Esophagus (tissue), 2 donors: ENCODE results near the gene KCNK3. TPM values are rescaled to one million over a fixed set of nuclear protein-coding genes. Genes with fewer than 3 reads are reported as not detected.

Experiments
- H3K27ac ChIP-seq, 2 donors: one replicate each; pipeline ENCODE4 v1.5.1; 2013; ENCODE audit warnings: low read depth in 2 of 2, mild to moderate bottlenecking in 2 of 2, inconsistent platforms in 1 of 2, low read length in 1 of 2, moderate library complexity in 1 of 2
- H3K27me3 ChIP-seq, 2 donors: one replicate each; pipeline ENCODE4 v1.6.1; 2013; ENCODE audit warnings: low read length in 2 of 2, control low read depth in 1 of 2, mild to moderate bottlenecking in 1 of 2; ENCODE audit not compliant: insufficient read depth in 2 of 2, control insufficient read depth in 1 of 2
- H3K36me3 ChIP-seq, 2 donors: one replicate each; pipeline ENCODE4 v1.6.1; 2013; ENCODE audit warnings: low read length in 1 of 2; ENCODE audit not compliant: control insufficient read depth in 2 of 2, insufficient read depth in 2 of 2
- H3K4me1 ChIP-seq, 2 donors: one replicate each; pipeline ENCODE4 v1.6.1; 2013; ENCODE audit warnings: low read length in 1 of 2; ENCODE audit not compliant: control insufficient read depth in 2 of 2, insufficient read depth in 2 of 2
- H3K4me3 ChIP-seq, 2 donors: one replicate each; pipeline ENCODE4 v1.5.1; 2013; ENCODE audit warnings: low read length in 2 of 2, mild to moderate bottlenecking in 2 of 2, low read depth in 1 of 2, moderate library complexity in 1 of 2
- H3K9me3 ChIP-seq, 2 donors: one replicate each; pipeline ENCODE4 v1.6.1; 2013; ENCODE audit warnings: mild to moderate bottlenecking in 2 of 2, low read depth in 1 of 2, low read length in 1 of 2, moderate library complexity in 1 of 2; ENCODE audit not compliant: control insufficient read depth in 2 of 2, insufficient read depth in 1 of 2
- WGBS, 2 donors: extraction: QIAGEN DNeasy Blood & Tissue Kit; methylation state at CpG; one replicate each; pipeline ENCODE4 v1.1.7; 2013; 5-methylcytosine and 5-hydroxymethylcytosine counted together
- polyA plus RNA-seq, 2 donors: library from polyadenylated mRNA; stranded (reverse); fragments of 200-250 nt; gene quantifications; one replicate each; pipeline ENCODE4 v1.2.3, GENCODE V29; 2013
- donor health status: healthy with polysubstance abuse.
- donor health status: Bipolar disorder and iron deficiency.

KCNK3 gene
- polyA plus RNA-seq, 2 donors, result 0.16 to 0.76 TPM

DNA sequence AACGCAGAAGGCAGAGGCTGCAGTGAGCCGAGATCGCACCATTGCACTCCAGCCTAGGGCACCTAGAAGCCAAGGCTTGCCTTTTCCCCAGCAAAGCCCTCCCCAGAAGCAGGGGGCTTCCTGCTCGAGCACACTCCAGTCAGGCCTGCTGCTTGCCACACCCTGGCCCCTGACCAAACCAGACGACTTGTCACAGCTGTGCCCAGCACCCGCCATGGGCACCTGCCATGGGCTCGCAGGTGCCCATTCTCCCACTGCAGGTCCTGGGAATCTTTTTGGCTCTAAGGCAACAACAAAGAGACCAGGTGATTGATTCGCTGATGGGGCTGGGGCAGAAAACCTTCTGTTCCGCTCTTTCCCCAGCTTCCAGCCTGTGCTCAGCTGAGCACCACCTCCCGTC lies 4.9 kb downstream of the KCNK3 start:
- no peak overlapping the region for H3K27ac ChIP-seq
- peaks cover 0 to 4% of the 10 kb centered on the region in 2 donors for H3K4me1 ChIP-seq
- H3K4me3 ChIP-seq, result no peak overlapping the region
- no peaks in the 10 kb centered on the region for H3K9me3 ChIP-seq
- peaks cover 5 to 12% of the 10 kb centered on the region in 2 donors for H3K27me3 ChIP-seq
- WGBS, 2 donors, result 73 to 83% methylated on average over 10 of the region's 10 CpGs
- no peaks in the 10 kb centered on the region for H3K36me3 ChIP-seq

DNA sequence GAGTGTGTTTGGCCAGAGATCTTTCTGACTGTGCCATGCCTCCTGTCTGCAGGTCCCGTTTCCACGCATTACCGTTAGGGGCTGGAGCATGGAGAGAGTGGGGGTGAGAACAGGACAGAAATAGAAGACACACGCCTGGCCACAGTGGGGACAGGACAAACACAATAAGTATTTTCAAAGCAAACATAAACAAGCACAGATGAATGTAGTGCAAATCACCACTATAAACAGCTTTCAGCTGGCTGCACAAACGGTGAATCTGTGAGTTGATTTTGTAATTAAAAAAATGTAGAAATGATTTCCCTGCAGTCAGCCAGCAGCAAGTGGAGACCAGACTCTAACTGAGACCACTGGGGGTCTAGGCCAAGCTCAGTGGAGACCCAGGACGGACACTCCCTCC lies 6.8 kb downstream of the KCNK3 start:
- Histone ChIP-seq H3K27me3 (peaks cover 4 to 5% of the 10 kb centered on the region in 2 donors), H3K4me3 (no peak overlapping the region)

DNA sequence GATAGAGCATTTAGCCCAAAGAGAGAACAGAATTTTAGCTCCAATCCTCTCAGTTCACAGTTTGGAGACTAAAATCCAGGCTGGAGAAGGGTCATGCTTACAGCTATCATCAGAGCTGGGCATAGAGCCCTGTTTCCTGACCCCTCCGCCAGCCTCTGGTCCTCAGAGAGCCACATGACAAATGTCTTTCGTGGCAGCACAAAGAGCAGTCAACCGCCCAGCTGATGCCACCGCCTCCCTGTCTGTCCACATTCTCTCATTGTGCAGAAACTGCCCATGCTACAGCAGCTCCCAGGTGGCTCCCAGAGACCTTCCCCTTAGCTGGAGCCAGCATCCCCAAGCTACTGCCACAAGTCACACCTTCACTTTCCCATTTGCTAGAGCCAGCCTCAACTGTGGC lies 7.6 kb downstream of the KCNK3 start:
- no peaks in the 10 kb centered on the region for H3K4me1 ChIP-seq
- H3K27me3 ChIP-seq, result peaks cover 0 to 2% of the 10 kb centered on the region in 2 donors
- no peaks in the 10 kb centered on the region for H3K9me3 ChIP-seq
- no peak overlapping the region for H3K27ac ChIP-seq
- no peaks in the 10 kb centered on the region for H3K36me3 ChIP-seq
- 55 to 81% methylated on average over 4 of the region's 4 CpGs for WGBS, 2 donors
- no peak overlapping the region for H3K4me3 ChIP-seq

More for the DNA sequence above, 6.8 kb downstream of the KCNK3 start:
- no peak overlapping the region for H3K27ac ChIP-seq
- no peaks in the 10 kb centered on the region for H3K9me3 ChIP-seq
- H3K36me3 ChIP-seq, result no peaks in the 10 kb centered on the region
- 50 to 57% methylated on average over 6 of the region's 6 CpGs for whole genome bisulfite sequencing, 2 donors
- no peaks in the 10 kb centered on the region for H3K4me1 ChIP-seq

DNA sequence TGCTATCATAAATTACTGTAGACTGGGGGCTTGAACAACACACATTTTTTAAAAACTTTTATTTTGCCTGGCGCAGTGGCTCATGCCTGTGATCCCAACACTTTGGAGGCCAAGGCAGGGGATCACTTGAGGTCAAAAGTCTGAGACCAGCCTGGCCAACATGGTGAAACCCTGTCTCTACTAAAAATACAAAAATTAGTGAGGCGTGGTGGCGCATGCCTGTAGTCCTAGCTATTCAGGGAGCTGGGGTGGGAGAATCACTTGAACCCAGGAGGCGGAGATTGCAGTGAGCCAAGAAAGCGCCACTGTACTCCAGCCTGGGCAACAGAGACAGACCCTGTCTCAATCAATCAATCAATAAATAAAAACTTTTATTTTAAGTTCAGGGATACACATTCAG lies 9.1 kb downstream of the KCNK3 start:
- H3K36me3 ChIP-seq, result no peaks in the 10 kb centered on the region
- H3K27ac ChIP-seq, result no peak overlapping the region
- no peaks in the 10 kb centered on the region for H3K4me1 ChIP-seq
- H3K4me3 ChIP-seq, result no peak overlapping the region
- H3K9me3 ChIP-seq, result no peaks in the 10 kb centered on the region
- 94 to 98% methylated on average over 5 of the region's 5 CpGs for WGBS, 2 donors
- no peaks in the 10 kb centered on the region for H3K27me3 ChIP-seq

DNA sequence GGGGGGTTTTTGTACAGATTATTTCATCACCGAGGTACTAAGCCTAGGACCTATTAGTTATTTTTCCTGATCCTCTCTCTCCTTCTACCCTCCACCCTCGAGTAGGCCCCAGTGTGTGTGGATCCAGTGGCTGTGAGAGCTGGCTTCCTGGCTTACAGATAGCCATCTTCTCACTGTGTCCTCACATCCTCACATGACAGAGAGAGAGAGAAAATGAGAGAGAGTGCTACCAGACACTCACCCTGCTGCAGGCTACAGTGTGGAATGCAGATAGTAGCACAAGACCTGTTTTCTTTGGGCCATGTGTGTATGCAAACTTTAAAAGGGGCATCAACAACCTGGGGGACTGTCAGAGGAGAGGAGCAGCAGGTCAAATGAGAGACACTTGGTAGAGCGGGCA lies 9.5 kb downstream of the KCNK3 start:
- no peaks in the 10 kb centered on the region for H3K36me3 ChIP-seq
- no peaks in the 10 kb centered on the region for H3K27me3 ChIP-seq
- H3K9me3 ChIP-seq, result no peaks in the 10 kb centered on the region
- 59 to 67% methylated on average over 3 of the region's 3 CpGs for WGBS, 2 donors
- H3K4me1 ChIP-seq, result no peaks in the 10 kb centered on the region
- H3K27ac ChIP-seq, result no peak overlapping the region
- H3K4me3 ChIP-seq, result no peak overlapping the region

DNA sequence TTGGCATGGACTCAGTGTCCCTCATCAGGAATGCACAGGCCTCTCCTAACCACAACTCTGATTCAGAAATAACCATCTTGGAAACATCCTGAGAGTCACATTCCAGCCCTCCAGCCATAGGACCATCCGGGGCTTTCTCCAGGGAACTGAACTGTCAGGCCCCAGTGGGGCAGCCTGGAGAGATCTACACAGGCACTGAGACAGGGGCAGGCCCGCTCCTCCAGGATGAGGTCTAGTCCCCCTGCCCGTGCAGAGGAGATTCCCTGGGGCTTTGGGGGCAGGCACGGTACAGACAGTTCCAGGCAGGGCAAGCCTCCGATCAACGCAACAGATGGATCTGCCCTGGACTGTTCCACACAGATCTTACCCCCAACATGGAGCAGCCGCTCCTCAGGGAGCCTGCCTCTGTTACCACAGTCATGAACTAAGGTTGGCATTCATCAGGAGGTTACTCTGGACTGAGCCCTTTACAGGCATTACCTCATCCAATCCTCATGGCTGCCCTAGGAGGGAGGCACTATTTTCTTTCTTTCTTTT lies 12.0 kb downstream of the KCNK3 start:
- Histone ChIP-seq H3K9me3 (no peaks in the 10 kb centered on the region), H3K36me3 (no peaks in the 10 kb centered on the region), H3K27ac (no peak overlapping the region), H3K4me1 (no peaks in the 10 kb centered on the region), H3K4me3 (no peak overlapping the region), H3K27me3 (no peaks in the 10 kb centered on the region)
- WGBS, 2 donors, result 72 to 76% methylated on average over 7 of the region's 7 CpGs

DNA sequence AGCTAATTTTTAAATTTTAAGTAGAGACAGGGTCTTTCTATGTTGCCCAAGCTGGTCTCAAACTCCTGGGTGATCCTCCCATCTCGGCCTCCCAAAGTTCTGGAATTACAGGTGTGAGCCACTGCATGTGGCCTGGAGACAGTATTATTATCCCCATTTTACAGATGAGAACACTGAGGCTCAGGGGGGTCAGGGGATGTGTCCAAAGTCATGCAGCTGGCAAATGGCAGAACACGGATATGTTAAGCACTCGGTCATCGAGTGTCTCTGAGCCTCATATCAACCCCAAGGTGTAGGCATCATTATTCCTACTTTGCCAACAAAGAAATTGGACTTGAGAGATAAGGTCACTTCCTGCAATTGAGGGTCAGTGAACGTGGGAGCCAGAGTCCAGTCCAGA lies 12.6 kb downstream of the KCNK3 start:
- no peaks in the 10 kb centered on the region for H3K27me3 ChIP-seq
- no peak overlapping the region for H3K27ac ChIP-seq
- H3K4me3 ChIP-seq, result no peak overlapping the region
- WGBS, 2 donors, result 76 to 78% methylated on average over 5 of the region's 5 CpGs
- H3K9me3 ChIP-seq, result no peaks in the 10 kb centered on the region
- no peaks in the 10 kb centered on the region for H3K36me3 ChIP-seq
- H3K4me1 ChIP-seq, result no peaks in the 10 kb centered on the region

DNA sequence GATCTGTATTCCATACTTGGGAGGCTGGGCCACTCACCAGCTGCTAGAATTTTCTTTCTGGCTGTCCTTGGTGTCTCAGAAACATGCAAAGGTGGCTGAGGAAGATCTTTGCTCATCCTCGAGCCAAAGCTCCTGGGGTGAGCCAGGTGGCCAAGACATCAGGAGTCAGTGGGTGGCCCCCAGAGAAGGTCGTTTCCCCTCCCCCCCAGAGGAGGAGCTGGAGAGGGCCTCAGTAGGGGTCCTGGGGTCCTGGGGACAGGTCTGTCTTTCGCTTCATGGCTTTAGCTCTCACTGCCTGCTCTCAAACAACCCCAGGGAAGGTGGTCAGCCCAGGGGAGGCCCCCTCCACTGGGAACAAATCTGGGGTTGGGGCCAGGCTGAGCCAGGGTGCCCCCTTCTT lies 13.6 kb downstream of the KCNK3 start:
- Histone ChIP-seq H3K4me3 (no peak overlapping the region), H3K9me3 (no peaks in the 10 kb centered on the region), H3K36me3 (no peaks in the 10 kb centered on the region), H3K27ac (no peak overlapping the region), H3K27me3 (no peaks in the 10 kb centered on the region), H3K4me1 (no peaks in the 10 kb centered on the region)
- 58 to 64% methylated on average over 3 of the region's 3 CpGs for WGBS, 2 donors

DNA sequence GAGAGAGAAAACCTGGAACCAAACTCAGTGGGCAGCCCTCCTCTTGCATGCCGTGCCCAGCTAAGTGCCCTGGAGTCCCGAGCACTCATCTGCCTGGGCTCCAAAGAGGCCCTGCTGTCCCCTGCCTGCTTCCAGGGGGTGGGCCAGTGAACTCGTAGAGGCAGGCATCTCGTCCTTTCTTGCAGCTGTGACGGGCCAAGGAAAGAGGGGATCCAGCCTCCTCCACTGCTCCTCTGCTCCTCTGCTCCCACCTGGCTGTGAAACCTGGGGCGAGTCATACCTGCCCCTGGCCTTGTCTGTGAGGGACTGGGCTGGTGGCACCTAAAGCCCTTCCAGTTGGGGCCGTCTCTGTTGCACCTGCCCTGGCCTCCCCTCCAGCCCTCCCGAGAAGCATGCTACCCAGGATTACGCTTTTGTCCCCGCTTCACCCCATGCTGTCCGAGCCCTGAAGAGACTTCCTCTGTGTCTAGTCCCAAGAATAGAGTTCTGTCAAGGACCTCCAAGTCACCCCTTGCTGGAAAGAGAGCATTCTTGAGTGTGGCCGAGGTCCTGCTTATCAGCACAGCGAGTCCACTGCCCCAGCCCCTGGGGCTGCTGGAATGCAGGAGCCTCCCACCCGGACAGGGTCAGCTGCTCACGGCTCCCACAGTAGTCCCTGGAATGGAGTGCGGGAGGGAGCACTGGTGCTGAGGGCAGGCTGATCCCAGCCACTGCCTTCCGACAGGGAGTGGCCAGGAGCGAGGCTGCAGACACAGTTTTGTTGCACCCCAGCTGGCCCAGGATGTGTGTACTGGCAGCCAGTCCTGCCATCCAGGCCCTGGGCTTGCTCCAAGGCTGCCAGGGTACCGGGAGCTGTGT lies 14.3 kb downstream of the KCNK3 start:
- Histone ChIP-seq H3K4me3 (no peak overlapping the region), H3K36me3 (no peaks in the 10 kb centered on the region), H3K9me3 (no peaks in the 10 kb centered on the region), H3K27me3 (no peaks in the 10 kb centered on the region), H3K4me1 (no peaks in the 10 kb centered on the region), H3K27ac (no peak overlapping the region)
- 62 to 64% methylated on average over 19 of the region's 19 CpGs for WGBS, 2 donors

DNA sequence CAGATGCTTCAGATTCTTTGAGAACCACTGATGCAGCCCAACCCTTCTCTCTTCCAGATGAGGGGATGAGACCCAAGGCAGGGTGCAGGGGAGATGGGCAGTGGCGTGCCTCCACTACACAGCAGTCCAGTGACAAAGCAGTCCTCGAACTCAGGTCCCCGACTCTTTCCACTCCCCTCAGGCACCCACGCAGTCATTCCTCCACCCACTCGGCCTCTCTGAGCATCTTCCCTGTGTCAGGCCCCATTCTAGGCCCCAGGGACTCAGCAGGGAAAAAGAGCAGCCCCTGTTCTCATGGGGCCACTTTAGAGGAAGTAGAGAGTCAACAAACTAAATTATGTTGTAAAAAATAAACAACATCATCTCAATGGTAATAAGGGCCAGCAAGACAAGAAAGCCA lies 15.2 kb downstream of the KCNK3 start:
- Histone ChIP-seq H3K36me3 (no peaks in the 10 kb centered on the region), H3K9me3 (no peaks in the 10 kb centered on the region), H3K4me3 (no peak overlapping the region), H3K27me3 (no peaks in the 10 kb centered on the region), H3K27ac (no peak overlapping the region), H3K4me1 (no peaks in the 10 kb centered on the region)
- WGBS, 2 donors, result 76 to 78% methylated on average over 5 of the region's 5 CpGs
